OCI-LY3 (cell line): ENCODE data around the gene KCTD8.

ENCODE experiments used
- CTCF ChIP-seq: fragments of 200-600, 300-600 bp; sonication (generic); IDR thresholded peaks from 2 replicates; pipeline ENCODE4 v1.5.1; 2014; ENCODE audit warnings: antibody characterized with exemption, low read length, low read depth
- EZH2phosphoT487 ChIP-seq: fragments of 200-600 bp; shearing (Covaris generic); IDR thresholded peaks from 2 replicates; pipeline ENCODE4 v1.6.1; 2018; ENCODE audit warnings: antibody characterized with exemption, mixed run types, low read depth

- TF ChIP-seq CTCF: no peak
- TF ChIP-seq EZH2phosphoT487: no peak
Measured at GRCh38 chr4:44446801-44447562, 1.6 kb downstream of the KCTD8 start.
